ENCODE data around the gene CDK7.

Gene CDK7

DNA sequence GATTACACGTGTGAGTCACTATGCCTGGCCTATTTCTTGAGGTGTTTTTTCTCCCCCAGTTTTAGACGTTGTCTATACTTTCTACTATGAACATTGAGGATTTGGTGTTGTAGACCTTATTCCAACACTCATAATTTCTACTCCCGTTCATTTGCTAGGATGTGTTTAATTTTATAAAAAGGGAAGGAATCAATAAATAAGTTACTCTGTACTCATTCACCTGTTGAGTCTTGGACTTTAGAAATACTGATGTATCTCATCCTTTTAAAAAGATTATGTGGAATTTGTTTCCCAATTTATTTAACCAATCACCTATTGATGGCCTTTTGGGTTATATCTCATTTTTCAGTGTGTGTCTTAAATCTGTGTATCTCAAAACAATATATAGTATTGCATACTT, 3.2 kb downstream of the CDK7 start:
- TF ChIP-seq, protein P1, sequence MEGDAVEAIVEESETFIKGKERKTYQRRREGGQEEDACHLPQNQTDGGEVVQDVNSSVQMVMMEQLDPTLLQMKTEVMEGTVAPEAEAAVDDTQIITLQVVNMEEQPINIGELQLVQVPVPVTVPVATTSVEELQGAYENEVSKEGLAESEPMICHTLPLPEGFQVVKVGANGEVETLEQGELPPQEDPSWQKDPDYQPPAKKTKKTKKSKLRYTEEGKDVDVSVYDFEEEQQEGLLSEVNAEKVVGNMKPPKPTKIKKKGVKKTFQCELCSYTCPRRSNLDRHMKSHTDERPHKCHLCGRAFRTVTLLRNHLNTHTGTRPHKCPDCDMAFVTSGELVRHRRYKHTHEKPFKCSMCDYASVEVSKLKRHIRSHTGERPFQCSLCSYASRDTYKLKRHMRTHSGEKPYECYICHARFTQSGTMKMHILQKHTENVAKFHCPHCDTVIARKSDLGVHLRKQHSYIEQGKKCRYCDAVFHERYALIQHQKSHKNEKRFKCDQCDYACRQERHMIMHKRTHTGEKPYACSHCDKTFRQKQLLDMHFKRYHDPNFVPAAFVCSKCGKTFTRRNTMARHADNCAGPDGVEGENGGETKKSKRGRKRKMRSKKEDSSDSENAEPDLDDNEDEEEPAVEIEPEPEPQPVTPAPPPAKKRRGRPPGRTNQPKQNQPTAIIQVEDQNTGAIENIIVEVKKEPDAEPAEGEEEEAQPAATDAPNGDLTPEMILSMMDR (IDR thresholded peaks at IDR 0.05; ENCODE audit: low read depth, low read length, missing control alignments) = no peak
- in situ Hi-C loops (cut with HindIII; ENCODE audit: low sequenced_read_pairs) = no loop called here
- no peak overlapping the region for H3K4me3 ChIP-seq (ENCODE audit: low read depth, low read length)
- no peak for DNase-seq (ENCODE audit: low read depth)

DNA sequence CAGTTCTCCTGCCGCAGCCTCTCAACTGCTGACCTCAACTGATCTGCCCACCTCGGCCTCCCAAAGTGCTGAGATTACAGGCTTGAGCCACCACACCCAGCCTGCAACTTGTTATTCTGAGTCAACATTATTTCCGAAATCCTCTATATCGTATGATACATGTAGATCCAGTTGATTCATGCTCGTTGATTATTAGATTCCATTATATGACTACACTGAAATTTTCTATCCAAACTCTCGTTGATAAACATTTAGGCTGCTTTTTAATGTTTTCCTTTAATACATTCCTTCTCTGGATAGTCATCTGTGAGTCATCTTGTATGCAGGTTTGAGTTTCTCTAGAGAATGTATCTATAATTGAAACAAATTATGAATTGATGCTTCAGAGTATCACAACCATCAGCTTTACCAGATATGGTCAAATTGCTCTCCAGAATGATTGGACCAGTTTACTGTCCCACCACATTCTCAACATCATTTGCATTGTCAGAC, 4.1 kb downstream of the CDK7 start:
- in situ Hi-C loops (cut with HindIII; ENCODE audit: low sequenced_read_pairs) = no loop called here
- no peak overlapping the region for H3K4me3 ChIP-seq (ENCODE audit: low read depth, low read length)
- peak; percentile 40 for DNase-seq (ENCODE audit: low read depth)
- TF ChIP-seq, protein P1 (IDR thresholded peaks at IDR 0.05; ENCODE audit: low read depth, low read length, missing control alignments) = no peak

DNA sequence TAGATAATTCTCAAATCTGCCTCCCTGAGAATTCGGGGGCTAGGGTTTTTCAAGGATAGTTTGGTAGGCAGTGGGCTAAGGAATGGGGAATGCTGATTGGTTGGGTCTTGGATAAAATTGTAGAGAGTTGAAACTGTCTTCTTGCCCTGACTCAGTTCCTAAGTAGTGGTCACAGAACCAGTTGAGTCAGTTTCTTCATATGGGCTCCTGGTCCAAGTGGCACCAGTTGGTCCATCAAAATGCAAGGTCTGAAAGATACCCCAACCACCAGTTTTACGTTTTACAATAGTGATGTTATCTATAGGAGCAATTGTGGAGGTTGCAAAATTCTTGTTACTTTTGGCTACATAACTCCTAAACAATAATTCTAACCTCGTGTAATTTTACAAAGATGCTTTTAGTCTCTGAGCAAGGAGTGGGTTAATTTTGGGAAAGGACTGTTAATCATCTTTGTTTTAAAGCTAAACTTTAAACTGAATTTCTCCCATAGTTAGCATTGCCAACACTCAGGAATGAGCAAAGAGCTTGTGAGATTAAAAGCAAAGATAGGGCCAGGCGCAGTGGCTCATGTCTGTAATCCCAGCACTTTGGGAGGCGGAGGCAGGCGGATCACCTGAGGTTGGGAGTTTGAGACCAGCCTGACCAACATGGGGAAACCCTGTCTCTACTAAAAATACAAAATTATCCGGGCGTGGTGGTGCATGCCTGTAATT, 7.7 kb downstream of the CDK7 start:
- H3K4me3 ChIP-seq (ENCODE audit: low read depth, low read length) = no peak overlapping the region
- TF ChIP-seq, protein P1 (IDR thresholded peaks at IDR 0.05; ENCODE audit: low read depth, low read length, missing control alignments) = no peak
- no peak for DNase-seq (ENCODE audit: low read depth)
- in situ Hi-C loops (cut with HindIII; ENCODE audit: low sequenced_read_pairs) = no loop called here

DNA sequence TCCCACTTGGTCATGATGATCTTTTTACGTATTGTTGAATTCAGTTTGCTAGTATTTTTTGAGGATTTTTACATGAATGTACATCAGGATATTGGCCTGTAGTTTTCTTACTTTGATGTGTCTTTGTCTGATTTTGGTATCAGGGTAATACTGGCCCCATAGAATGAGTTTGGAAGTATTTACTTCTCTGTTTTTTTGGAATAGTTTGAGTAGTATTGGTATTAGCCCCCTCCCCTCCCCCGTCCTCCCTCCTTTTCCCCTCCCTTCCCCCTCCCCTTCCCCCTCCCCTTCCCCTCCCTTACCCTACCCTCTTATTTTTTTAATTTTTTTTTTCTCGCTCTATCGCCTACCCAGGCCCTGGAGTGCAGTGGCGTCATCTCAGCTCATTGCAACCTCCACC, 10.3 kb downstream of the CDK7 start:
- no peak for DNase-seq (ENCODE audit: low read depth)
- TF ChIP-seq, protein P1 (IDR thresholded peaks at IDR 0.05; ENCODE audit: low read depth, low read length, missing control alignments) = no peak
- H3K4me3 ChIP-seq (ENCODE audit: low read depth, low read length) = no peak overlapping the region

DNA sequence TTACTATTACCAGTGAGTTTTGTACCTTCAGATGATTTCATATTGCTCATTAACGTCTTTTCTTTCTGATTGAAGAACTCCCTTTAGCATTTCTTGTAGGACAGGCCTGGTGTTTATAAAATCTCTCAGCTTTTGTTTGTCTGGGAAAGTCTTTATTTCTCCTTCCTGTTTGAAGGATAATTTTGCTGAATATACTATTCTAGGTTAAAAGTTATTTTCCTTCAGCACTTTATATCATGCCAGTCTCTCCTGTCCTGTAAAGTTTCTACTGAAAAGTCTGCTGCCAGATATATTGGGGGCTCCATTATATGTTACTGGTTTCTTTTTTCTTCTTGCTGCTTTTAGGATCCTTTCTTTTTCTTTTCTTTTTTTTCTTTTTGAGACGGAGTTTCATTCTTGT, 13.3 kb downstream of the CDK7 start:
- no peak overlapping the region for H3K4me3 ChIP-seq (ENCODE audit: low read depth, low read length)
- in situ Hi-C loops (cut with HindIII; ENCODE audit: low sequenced_read_pairs) = no loop called here
- TF ChIP-seq, protein P1 (IDR thresholded peaks at IDR 0.05; ENCODE audit: low read depth, low read length, missing control alignments) = no peak
- no peak for DNase-seq (ENCODE audit: low read depth)

More for the DNA sequence above, 10.3 kb downstream of the CDK7 start:
- in situ Hi-C loops (cut with HindIII; ENCODE audit: low sequenced_read_pairs) = no loop called here

DNA sequence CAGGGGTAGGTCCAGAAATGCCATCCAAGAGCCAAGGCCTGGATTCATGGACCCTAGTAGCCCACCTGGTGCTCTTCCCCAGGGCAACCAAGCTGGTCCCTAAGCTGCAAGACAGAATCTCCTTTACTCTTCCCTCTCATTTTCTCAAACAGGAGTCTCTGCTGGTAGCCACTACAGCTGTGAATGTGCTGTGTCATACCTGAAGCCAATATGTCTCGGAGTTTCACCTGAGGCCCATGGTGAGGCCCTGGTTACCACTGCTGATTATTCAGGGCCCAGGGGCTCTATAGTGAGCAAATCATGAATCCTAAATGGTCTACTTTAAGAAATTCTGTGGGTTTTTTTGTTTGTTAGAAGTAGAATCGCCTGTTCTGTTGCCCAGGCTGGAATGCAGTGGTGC, 15.9 kb downstream of the CDK7 start:
- no peak overlapping the region for H3K4me3 ChIP-seq (ENCODE audit: low read depth, low read length)
- in situ Hi-C loops (cut with HindIII; ENCODE audit: low sequenced_read_pairs) = loop anchor here (5.0 to 25.0 kb wide), 2 partner anchors 42 to 137 kb away; no protein-coding TSS in a partner anchor
- TF ChIP-seq, protein P1 (IDR thresholded peaks at IDR 0.05; ENCODE audit: low read depth, low read length, missing control alignments) = no peak
- no peak for DNase-seq (ENCODE audit: low read depth)

Data from astrocyte of the cerebellum (primary cell).